Fibroblast of lung (primary cell): ENCODE measurements around the gene ATP2B2. TPM values are rescaled to one million over a fixed set of nuclear protein-coding genes. Genes with fewer than 3 reads are reported as not detected.

Source experiments
- DNase-seq, 2 donors: peaks; one replicate each; pipeline versions ENCODE4 v3.0.0 to v3.0.0-alpha.2; 2010; ENCODE audit warnings: low read depth in 2 of 2
- H2AFZ ChIP-seq: 2 replicates; pipeline ENCODE4 v1.5.1; 2012; ENCODE audit warnings: low read length, control low read depth, inconsistent platforms
- H3K27ac ChIP-seq: 2 replicates; pipeline ENCODE4 v1.5.1; 2011; ENCODE audit warnings: low read length, control low read depth; ENCODE audit not compliant: insufficient read depth
- H3K27me3 ChIP-seq: 2 replicates; pipeline ENCODE4 v1.5.1; 2011; ENCODE audit warnings: mild to moderate bottlenecking, low read length; ENCODE audit not compliant: control insufficient read depth, insufficient read depth
- H3K36me3 ChIP-seq: 2 replicates; pipeline ENCODE4 v1.5.1; 2011; ENCODE audit warnings: low read length; ENCODE audit not compliant: control insufficient read depth, insufficient read depth
- H3K4me1 ChIP-seq: 2 replicates; pipeline ENCODE4 v1.5.1; 2011; ENCODE audit warnings: low read length; ENCODE audit not compliant: control insufficient read depth, insufficient read depth; ENCODE audit errors: extremely low read depth
- H3K4me2 ChIP-seq: 2 replicates; pipeline ENCODE4 v1.5.1; 2011; ENCODE audit warnings: low read length, control low read depth; ENCODE audit not compliant: insufficient read depth; ENCODE audit errors: extremely low read depth
- H3K4me3 ChIP-seq, 4 experiments: fragments of 200-600 bp in 1 of 4; sonication (generic) in 1 of 4; replicated peaks in 1 of 4; 2 replicates each; pipeline ENCODE4 v1.5.1; 2011 to 2016; ENCODE audit warnings: low read length in 4 of 4, low read depth in 3 of 4, mild to moderate bottlenecking in 3 of 4, control low read depth in 2 of 4, inconsistent platforms in 1 of 4, mixed read lengths in 1 of 4; ENCODE audit not compliant: insufficient read depth in 1 of 4; ENCODE audit errors: control extremely low read depth in 1 of 4
- H3K79me2 ChIP-seq: 2 replicates; pipeline ENCODE4 v1.5.1; 2012; ENCODE audit warnings: mild to moderate bottlenecking, low read length, inconsistent platforms; ENCODE audit not compliant: control insufficient read depth, insufficient read depth
- H3K9ac ChIP-seq: 2 replicates; pipeline ENCODE4 v1.5.1; 2011; ENCODE audit warnings: mild to moderate bottlenecking, low read length, control low read depth; ENCODE audit not compliant: insufficient read depth
- H3K9me3 ChIP-seq: 2 replicates; pipeline ENCODE4 v1.5.1; 2012; ENCODE audit warnings: low read depth, low read length; ENCODE audit not compliant: control insufficient read depth, insufficient read depth
- H4K20me1 ChIP-seq: 2 replicates; pipeline ENCODE4 v1.5.1; 2011; ENCODE audit warnings: low read length; ENCODE audit not compliant: control insufficient read depth, insufficient read depth; ENCODE audit errors: extremely low read depth
- CTCF ChIP-seq, 2 donors: IDR thresholded peaks in 1 of 2; conservative IDR thresholded peaks in 1 of 2; 1 replicate in 1 of 2; 2 replicates in 1 of 2; pipeline ENCODE4 v1.5.1; 2011 to 2012; ENCODE audit warnings: low read length in 2 of 2, control low read depth in 1 of 2, inconsistent platforms in 1 of 2, low read depth in 1 of 2, mild to moderate bottlenecking in 1 of 2
- EZH2 ChIP-seq: IDR thresholded peaks from 2 replicates; pipeline ENCODE4 v1.5.1; 2012; ENCODE audit warnings: low read length, control low read depth, mild to moderate bottlenecking; ENCODE audit errors: missing control alignments
- polyA plus RNA-seq, 2 donors: library from polyadenylated mRNA; depleted of rRNA in 1 of 2; stranded (reverse) in 1 of 2; unstranded in 1 of 2; fragments of >200 nt; gene quantifications; 2 replicates each; pipeline ENCODE4 v1.2.1, GENCODE V29; 2011 to 2012; ENCODE audit warnings: missing spikeins in 1 of 2
- total RNA-seq: library from RNA; depleted of rRNA; stranded (reverse); fragments of >200 nt; gene quantifications from 2 replicates; pipeline ENCODE4 v1.2.1, GENCODE V29; 2014

Gene ATP2B2
- total and polyA plus RNA-seq, 2 donors (not counting 1 experiment from before 2014, with no cell fraction given): not detected

- Histone ChIP-seq H3K79me2 (no peaks in the 10 kb centered on the region), H3K4me2 (no peak overlapping the region), H3K9me3 (no peaks in the 10 kb centered on the region), H3K27ac (no peak overlapping the region), H3K4me1 (no peaks in the 10 kb centered on the region), H3K27me3 (peaks cover 6% of the 10 kb centered on the region), H4K20me1 (no peaks in the 10 kb centered on the region), H3K4me3 (no peak overlapping the region), H2AFZ (no peak overlapping the region), H3K36me3 (no peaks in the 10 kb centered on the region), H3K9ac (no peak overlapping the region)
- TF ChIP-seq EZH2: no peak
- TF ChIP-seq CTCF (conservative IDR thresholded peaks at IDR 0.05 in 1 of 2, IDR thresholded peaks at IDR 0.05 in 1 of 2; ENCODE audit: low read depth in 1 of 2, low read length in 2 of 2): no peak
- DNase-seq: peak in 1 of 2 donors; percentile 36
Observed at GRCh38 chr3:10519236-10519635, 13.8 kb upstream of the ATP2B2 start.

GRCh38 chr3:10518506-10519150 is 13.2 kb upstream of the ATP2B2 start:
- H3K9ac ChIP-seq: no peak overlapping the region
- no peaks in the 10 kb centered on the region for H3K36me3 ChIP-seq
- no peaks in the 10 kb centered on the region for H3K4me1 ChIP-seq
- no peaks in the 10 kb centered on the region for H3K79me2 ChIP-seq
- DNase-seq: peak; percentile 26 to 93
- no peaks in the 10 kb centered on the region for H4K20me1 ChIP-seq
- peaks cover 6% of the 10 kb centered on the region for H3K27me3 ChIP-seq
- no peak overlapping the region for H3K4me2 ChIP-seq
- H3K9me3 ChIP-seq: no peaks in the 10 kb centered on the region
- H2AFZ ChIP-seq: no peak overlapping the region
- TF ChIP-seq CTCF (conservative IDR thresholded peaks at IDR 0.05 in 1 of 2, IDR thresholded peaks at IDR 0.05 in 1 of 2; ENCODE audit: low read depth in 1 of 2, low read length in 2 of 2) (no peak), EZH2 (no peak)
- no peak overlapping the region for H3K27ac ChIP-seq
- H3K4me3 ChIP-seq: no peak overlapping the region

- Histone ChIP-seq H3K4me2 (no peak overlapping the region), H3K36me3 (no peaks in the 10 kb centered on the region), H3K4me3 (no peak overlapping the region), H4K20me1 (no peaks in the 10 kb centered on the region), H3K79me2 (no peaks in the 10 kb centered on the region), H3K27me3 (peaks cover 6% of the 10 kb centered on the region), H3K27ac (no peak overlapping the region), H2AFZ (no peak overlapping the region), H3K9me3 (no peaks in the 10 kb centered on the region), H3K4me1 (no peaks in the 10 kb centered on the region), H3K9ac (no peak overlapping the region)
- TF ChIP-seq EZH2: no peak
- no peak for TF ChIP-seq CTCF (conservative IDR thresholded peaks at IDR 0.05 in 1 of 2, IDR thresholded peaks at IDR 0.05 in 1 of 2; ENCODE audit: low read depth in 1 of 2, low read length in 2 of 2)
- no peak for DNase-seq
Observed at GRCh38 chr3:10517627-10518026, 12.2 kb upstream of the ATP2B2 start.
